Measurements from ENCODE around the gene POU3F1.
"Not testable (repeated sequence)": the region's sequence is repeated elsewhere in the genome, so short reads cannot be mapped to it uniquely, and the experiment has no call there.

The POU3F1 gene

DNA sequence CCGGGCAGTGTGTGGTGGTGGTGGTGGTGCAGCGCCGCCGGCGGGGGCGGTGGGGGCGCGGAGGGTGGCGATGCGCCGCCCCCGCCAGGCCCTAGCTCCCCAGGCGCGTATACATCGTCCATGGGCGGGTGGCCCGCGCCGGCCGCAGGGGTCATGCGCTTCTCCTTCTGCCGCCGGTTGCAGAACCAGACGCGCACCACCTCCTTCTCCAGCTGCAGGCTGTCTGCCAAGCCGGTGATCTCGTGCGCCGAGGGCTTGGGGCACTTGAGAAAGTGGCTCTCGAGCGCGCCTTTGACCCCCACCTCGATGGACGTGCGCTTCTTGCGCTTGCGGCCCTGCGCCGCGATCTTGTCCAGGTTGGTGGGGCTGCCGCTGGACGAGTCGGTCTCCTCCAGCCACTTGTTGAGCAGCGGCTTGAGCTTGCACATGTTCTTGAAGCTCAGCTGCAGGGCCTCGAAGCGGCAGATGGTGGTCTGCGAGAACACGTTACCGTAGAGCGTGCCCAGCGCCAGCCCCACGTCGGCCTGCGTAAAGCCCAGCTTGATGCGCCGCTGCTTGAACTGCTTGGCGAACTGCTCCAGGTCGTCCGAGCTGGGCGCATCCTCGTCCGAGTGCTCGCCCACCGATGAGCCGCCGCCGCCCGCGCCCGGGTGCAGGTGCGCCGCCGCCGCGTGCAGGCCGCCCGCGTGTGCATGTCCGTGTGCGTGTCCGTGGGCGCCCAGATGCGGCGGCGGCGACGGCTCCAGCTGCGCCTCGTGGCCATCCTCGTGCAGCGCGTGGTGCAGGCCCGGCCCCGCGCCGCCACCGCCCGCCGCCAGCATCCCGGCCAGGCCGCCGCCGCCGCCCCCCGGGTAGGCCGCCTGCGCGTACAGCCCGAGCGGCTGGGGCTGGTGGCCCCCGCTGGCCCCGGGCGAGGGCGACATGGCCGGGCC lies 926 bp downstream of the POU3F1 start:
- no peak for DNase-seq

DNA sequence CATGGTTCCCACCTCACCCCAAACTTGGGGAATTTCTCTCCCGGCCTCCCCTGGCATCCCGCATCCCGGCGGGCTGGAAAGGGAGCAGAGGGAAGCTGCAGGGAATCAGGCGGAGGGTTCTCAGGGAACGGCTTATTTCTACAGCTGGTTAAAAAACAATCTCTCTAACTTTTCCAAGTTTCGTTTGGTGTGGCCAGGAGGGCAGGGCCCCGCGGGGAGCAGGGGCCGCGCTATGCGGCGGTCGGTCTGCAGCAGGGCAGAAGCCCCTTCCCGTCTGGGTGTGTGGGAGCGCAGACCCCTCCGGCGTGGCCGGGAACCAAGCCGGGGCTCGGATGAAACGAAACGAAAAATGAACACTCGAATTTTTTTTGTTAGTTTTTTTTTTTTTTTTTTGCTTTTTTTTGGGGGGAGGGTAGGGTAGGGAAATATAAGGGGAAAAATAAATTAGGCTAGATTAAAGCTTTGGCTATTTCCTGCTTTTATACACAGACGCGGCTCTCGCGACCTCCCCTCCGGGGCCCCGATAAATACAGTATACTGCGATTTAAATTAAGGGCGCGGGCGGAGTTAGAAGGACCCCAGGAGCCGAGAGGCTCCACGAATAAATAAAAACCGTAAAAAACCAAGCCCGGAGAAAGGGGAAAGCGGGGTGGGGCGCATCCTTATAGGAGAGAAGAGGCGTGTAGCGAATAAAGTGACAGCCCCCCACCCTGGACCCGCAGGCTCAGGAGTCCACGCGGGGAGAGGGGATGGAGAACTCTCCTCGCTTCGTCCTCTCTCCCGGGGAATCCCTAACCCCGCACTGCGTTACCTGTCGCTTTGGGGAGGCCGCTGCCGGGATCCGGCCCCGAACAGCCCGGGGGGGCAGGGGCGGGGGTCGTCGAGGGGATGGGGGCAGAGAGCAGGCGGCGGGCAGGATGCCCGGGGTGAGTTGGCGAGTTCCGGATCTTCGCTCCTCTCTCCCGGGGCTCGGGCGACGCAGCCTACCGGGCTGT lies 2.1 kb downstream of the POU3F1 start:
- DNase-seq = no peak

- DNase-seq = no peak
Measured at GRCh38 chr1:38043036-38043747, 3.4 kb downstream of the POU3F1 start.

- no peak for DNase-seq
Measured at GRCh38 chr1:38041936-38042834, 4.4 kb downstream of the POU3F1 start.

GRCh38 chr1:38039331-38040088 lies 7.1 kb downstream of the POU3F1 start:
- DNase-seq = no peak

- no peak for DNase-seq
Measured at GRCh38 chr1:38038861-38039260, 7.7 kb downstream of the POU3F1 start.

DNA sequence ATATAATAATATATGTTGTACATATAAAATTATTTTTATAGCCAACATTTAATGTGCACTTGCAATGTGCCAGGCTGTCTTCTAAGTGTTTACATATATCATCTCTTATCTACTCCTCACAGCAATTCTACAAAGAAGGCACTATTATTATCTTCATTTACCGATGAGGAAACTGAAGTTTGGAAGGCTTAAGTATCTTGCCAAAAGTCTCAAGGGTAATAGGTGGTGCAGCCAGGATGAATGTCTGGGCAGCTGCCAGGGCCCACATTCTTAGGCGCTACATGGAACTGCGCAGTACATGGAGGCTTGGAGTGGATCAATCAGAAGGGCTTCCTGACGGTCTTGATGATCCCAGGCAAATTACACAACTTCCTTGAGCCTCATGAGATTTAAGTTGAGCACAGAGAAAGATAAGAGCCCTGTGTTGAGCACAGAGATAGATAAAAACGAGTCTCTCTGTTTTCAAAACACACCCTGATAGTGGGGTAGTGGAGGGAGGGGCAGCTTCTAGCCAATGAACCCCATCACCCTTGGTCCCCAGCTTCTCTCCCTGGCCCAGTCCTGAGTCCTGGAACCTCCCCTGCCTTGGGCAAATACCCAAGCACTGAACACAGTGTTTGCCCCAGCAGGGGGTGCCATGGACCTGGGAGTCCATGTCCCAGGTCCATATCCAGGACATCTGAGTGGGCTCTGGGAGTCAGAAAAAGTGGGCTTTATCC lies 9.2 kb downstream of the POU3F1 start:
- no peak for DNase-seq

- no peak for DNase-seq
Measured at GRCh38 chr1:38034871-38035270, 11.7 kb downstream of the POU3F1 start.

DNA sequence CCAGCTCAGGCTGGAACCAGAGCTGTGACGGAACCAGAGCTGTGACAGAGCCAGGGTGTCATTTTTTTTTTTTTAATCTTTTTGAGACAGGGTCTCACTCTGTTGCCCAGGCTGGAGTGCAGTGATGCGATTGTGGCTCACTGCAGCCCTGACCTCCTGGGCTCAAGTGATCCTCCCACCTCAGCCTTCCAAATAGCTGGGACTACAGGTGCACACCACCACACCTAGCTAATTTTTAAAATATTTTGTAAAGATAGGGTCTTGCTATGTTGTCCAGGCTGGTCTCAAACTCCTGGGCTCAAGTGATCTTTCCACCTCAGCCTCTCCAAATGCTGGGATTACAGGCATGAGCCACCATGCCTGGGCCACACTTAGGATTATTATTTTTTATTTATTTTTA lies 13.6 kb downstream of the POU3F1 start:
- DNase-seq = not testable (repeated sequence)

DNA sequence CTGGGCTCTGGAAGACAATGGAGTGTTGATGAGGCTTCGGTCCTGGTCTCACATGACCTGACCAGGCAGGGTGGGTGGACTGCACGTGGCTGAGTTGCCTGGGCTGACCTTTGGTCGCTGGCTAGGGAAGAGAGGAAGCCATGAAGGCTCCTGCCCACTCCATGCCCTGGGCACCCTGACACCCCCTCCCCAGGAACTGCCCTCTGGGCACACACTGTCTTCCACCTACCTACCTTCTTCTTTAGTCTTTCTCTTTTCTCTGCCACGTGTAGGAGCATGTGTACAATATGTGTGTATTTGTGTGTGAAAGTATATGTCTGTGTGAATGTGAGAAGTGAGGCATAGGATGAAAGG lies 15.1 kb downstream of the POU3F1 start:
- no peak for DNase-seq

- DNase-seq = no peak
Measured at GRCh38 chr1:38030596-38031512, 15.7 kb downstream of the POU3F1 start.

DNA sequence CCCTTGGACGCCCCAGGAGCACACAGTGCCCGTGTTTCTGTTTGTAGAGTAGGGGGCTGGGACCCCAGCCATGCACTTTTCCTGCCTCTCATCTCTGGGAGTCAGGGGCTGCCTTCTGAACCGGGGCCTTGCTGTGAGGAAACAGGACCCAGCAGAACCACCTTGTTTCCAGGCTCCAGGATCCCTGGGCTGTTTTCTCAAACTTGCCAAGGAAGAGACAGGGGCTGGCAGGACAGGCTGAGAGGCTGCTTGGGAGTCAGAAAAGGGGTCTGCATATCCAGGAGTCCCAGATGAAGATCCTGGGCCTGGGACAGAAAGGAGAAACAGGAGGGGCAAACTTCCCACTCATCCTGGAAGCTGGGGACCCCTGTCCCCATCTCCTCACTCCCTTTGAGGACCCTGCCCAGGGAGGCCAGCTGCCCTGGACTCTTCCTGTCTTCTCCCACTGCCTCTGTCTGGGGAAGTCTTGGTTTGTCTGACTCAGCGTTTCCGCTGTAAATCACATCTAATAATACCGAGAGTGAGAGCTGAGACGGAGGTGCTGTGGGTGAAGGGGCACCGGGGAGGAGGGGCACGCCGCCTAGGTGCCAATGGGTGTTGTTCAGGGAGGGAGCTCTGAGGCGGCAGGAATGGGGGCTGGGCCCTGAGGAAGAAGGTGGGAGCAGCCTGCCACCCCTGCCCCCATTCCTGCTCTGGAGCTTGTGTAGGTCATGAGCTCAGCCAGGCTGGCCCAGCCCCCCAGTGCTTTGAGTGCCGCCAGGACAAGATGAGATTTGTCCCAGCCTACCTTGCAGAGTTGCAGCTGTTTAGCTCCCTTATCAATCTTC lies 16.7 kb downstream of the POU3F1 start:
- no peak for DNase-seq

DNA sequence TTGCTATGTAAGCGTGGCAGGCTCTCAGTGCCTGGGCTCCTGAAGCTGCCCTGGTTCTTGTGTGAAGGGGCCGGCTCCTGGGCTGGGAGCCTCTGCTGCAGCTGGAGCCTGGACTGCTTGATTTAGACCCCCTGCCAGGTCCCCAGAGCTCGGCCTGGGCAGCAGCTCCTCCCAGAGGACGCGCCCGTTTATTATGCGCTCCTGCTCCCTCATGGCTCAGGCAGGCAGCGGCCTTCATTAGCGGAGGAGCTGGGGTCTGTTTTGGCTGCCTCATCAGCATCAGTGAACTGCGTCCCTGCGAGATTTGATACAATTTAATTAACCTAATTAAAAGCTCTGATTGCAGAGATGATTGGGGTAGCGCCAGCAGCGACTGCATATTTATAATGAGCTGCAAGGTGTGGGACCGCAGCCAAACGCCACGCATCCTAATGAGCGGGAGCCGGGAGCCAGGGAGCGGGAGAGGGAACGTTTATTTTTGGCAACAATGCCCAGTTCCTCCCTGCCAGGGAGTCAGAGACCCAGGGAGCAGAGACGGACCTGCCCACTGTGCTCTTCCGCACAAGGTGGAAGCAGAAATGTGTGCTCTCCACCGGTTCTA lies 17.4 kb downstream of the POU3F1 start:
- DNase-seq = no peak

GRCh38 chr1:38028671-38029070 lies 17.9 kb downstream of the POU3F1 start:
- no peak for DNase-seq

DNA sequence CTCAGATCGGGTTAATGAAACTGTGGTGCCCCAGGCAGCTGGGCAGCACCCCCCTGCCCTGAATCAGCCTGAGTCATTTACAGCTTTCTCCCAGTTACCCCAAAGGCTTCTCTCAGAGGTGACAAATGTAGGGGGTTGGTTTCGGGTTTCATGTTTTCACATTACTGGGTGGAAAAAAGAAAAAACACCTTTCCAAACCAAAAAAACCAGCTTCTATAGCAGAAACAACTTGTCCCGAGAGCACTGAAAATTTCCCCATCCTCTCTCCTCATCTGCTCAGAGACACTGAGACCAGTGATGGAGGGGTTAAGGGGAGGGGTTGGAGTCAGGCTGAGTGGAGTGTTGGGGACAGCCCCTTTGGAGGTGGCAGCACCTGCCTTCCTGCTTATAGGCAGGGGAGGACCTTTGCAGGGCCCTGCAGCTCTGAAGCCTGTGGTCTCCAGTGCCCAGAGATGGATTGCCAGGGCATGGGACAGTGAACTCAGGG lies 18.4 kb downstream of the POU3F1 start:
- no peak for DNase-seq

- DNase-seq = no peak
Measured at GRCh38 chr1:38027201-38028104, 19.1 kb downstream of the POU3F1 start.
